NCI-H2196 treated with DMSO at 0.1 percent for 48 hours (cell line): ENCODE measurements around the gene CREBL2.
"Not testable (repeated sequence)": the region's sequence is repeated elsewhere in the genome, so short reads cannot be mapped to it uniquely, and the experiment has no call there.

Experiments used
- DNase-seq: peaks from one replicate; lab custom pipeline; 2025; ENCODE audit not compliant: unreplicated experiment; lab: John Stamatoyannopoulos, UW

The CREBL2 gene

GRCh38 chr12:12635651-12636050 is 24.0 kb downstream of the CREBL2 start:
- DNase-seq, result no peak

GRCh38 chr12:12636641-12637040 is 25.0 kb downstream of the CREBL2 start:
- DNase-seq, result no peak

- not testable (repeated sequence) for DNase-seq
Measured at GRCh38 chr12:12639995-12640394, 28.3 kb downstream of the CREBL2 start.

- DNase-seq, result no peak
Measured at GRCh38 chr12:12641650-12642049, 30.0 kb downstream of the CREBL2 start.

- no peak for DNase-seq
Measured at GRCh38 chr12:12642916-12643315, 31.2 kb downstream of the CREBL2 start.

GRCh38 chr12:12645485-12645884 is 33.8 kb downstream of the CREBL2 start:
- no peak for DNase-seq

- DNase-seq, result not testable (repeated sequence)
Measured at GRCh38 chr12:12645968-12646367, 34.3 kb downstream of the CREBL2 start.

GRCh38 chr12:12646483-12647072 is 34.9 kb downstream of the CREBL2 start:
- no peak for DNase-seq

GRCh38 chr12:12648284-12648683 is 36.6 kb downstream of the CREBL2 start:
- no peak for DNase-seq

GRCh38 chr12:12648951-12649650 is 37.4 kb downstream of the CREBL2 start:
- no peak for DNase-seq

GRCh38 chr12:12651752-12652151 is 40.1 kb downstream of the CREBL2 start:
- DNase-seq, result no peak

GRCh38 chr12:12652704-12653103 is 41.0 kb downstream of the CREBL2 start:
- not testable (repeated sequence) for DNase-seq

GRCh38 chr12:12653922-12654321 is 42.2 kb downstream of the CREBL2 start:
- no peak for DNase-seq

- no peak for DNase-seq
Measured at GRCh38 chr12:12654691-12655460, 43.2 kb downstream of the CREBL2 start.

- no peak for DNase-seq
Measured at GRCh38 chr12:12660201-12660600, 48.5 kb downstream of the CREBL2 start.

- no peak for DNase-seq
Measured at GRCh38 chr12:12661086-12661856, 49.6 kb downstream of the CREBL2 start.

- DNase-seq, result no peak
Measured at GRCh38 chr12:12663644-12664294, 52.1 kb downstream of the CREBL2 start.

GRCh38 chr12:12665194-12665593 is 53.5 kb downstream of the CREBL2 start:
- no peak for DNase-seq

- DNase-seq, result no peak
Measured at GRCh38 chr12:12668005-12668404, 56.3 kb downstream of the CREBL2 start.

GRCh38 chr12:12669020-12669419 is 57.3 kb downstream of the CREBL2 start:
- DNase-seq, result no peak
